HG03469 (cell line): ENCODE data around the gene CLMP.

Source experiments
- ATAC-seq: cut with Tn5 transposase; IDR thresholded peaks from one replicate; pipeline ENCODE4 v1.9.1; 2021; ENCODE audit warnings: mild to moderate bottlenecking, moderate library complexity, moderate number of reproducible peaks; ENCODE audit not compliant: unreplicated experiment

CLMP gene

DNA sequence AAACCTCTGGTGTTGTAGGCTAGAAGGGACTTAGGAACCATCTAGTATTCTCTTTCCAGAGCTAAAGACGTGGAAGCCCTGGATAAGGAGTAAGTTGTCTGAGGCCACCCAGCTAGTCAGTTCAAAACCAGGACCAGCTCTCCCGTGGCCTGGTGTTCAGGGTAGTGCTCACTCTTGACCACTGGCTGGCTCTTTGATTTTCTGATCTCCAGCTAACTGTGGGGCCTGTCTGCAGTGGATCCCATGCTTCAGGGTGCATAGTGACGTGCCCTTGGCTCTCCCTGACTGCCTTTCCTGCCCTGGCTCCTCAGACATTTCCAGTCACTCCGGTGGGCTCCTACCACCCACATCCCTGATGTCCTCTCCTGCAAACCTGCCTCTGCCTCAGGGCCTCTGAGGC is 1.3 kb downstream of the CLMP start:
- no peak for ATAC-seq

DNA sequence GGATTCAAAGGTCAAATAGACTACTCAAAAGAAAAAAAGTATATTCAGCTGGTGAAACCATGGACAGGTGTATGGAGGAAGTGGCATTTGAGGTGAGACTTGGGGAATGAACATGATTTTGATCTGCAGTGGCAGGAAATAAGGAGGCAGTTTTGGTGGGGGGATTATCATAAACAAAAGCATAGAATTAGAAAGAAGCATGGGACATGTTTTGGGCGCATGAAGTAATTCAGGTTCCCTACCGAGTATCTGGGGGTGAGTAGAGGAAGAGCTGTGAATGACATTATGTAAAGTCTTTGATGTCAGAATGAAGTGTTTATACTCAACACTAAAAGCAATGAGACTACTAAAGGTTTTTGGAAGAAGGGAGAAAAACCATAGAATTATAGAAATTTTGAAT is 3.1 kb downstream of the CLMP start:
- no peak for ATAC-seq

GRCh38 chr11:123190518-123190917 is 4.5 kb downstream of the CLMP start:
- no peak for ATAC-seq

DNA sequence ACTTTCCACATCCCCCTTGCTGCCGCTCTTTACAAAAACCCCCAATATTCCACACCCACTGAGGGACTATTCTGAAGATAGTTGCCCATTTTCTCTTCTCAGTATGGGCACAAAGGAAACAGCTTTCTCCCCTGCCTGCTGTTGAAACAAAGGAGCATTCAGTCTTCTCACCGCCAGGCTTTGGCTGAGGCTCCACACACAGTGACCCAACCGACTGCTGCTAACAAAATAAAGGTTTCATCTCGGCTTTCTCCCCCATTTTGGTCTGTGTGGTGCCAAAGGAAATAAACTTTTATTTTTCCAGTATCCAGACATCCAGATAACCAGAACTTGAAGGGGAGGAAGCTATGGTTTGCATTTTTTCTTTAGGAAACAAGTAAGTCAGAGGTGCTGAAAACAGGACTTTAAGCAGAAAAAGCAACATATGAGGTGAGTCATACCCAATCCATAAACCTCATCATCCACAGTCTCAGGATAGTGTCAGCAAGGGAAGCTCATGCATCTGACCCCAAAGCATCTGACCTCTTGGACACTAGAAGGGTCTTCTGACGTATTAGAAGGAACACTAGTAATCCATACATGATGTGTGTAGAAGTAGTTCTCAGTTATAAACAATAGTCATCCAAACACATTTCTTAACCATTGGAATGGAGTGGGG is 6.4 kb downstream of the CLMP start:
- ATAC-seq, result no peak

GRCh38 chr11:123187665-123188507 is 7.2 kb downstream of the CLMP start:
- no peak for ATAC-seq

GRCh38 chr11:123187248-123187647 is 7.8 kb downstream of the CLMP start:
- no peak for ATAC-seq

- ATAC-seq, result no peak
Observed at GRCh38 chr11:123186286-123186685, 8.8 kb downstream of the CLMP start.

DNA sequence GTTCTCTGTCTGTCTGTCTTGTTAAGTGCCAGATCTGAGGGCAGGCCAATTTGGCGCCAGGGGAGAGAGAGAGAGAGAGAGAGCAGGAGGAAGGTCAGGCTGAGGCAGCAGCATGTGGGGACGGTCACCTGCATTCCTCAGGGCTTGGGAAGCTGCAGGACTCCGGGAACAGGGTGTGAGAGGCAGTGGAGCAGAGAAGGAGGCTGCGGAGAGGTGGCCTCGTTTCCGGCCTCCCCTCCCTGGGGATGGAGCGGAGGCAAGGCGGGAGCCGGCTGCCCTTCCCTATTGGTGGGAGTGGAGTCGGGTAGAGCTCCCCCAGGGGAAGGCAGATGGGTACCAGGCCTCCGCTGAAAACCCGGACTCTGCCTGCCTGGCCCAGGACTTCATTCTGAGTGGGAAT is 9.7 kb downstream of the CLMP start:
- no peak for ATAC-seq

DNA sequence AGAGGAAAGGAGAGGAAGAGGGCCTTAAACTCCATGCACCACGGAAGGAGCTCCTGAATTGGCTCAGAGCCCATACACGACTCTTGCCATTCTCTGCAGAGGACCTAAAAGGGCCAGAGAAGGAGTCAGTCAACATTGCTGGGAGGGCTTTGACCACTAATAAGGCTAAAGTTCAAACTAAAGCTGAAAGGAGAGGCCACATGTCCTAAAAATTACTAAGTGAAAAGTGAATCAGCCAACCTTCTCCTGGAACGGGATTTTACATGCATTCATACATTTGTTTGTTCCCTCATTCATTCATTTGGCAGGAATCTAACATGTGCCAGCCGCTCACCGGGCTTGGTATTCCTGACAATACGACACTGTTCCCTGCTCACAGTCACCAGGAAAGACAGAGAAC is 10.5 kb downstream of the CLMP start:
- ATAC-seq, result no peak

DNA sequence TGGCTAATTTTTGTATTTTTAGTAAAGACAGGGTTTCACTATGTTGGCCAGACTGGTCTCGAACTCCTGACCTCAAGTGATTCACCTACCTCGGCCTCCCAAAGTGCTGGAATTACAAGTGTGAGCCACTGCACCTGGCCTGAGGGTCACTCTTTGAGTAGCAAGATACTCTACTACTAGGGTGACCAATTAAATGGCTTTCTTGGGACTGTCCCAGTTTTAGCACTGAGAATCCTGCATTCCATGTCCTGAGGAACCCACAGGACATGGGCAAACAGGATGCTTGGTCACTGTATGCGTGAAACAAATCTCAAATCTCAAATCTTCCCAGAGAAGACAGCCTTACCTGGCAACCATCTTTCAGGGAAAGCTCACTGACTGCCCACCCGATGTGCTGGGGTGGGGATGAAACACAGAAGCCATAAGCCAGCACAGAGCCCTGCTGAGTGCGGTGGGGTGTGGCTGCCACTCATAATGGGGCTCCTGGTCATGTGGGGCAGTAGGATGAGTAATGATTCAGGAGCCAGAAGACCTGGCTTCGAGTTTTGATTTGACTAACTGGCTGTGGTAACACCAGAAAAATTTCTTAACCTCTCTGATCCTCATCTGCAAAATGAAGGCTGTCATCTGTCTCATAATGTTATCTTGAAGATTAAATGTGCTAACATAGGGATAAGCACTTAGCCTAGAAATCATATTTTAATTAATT is 11.5 kb downstream of the CLMP start:
- no peak for ATAC-seq

DNA sequence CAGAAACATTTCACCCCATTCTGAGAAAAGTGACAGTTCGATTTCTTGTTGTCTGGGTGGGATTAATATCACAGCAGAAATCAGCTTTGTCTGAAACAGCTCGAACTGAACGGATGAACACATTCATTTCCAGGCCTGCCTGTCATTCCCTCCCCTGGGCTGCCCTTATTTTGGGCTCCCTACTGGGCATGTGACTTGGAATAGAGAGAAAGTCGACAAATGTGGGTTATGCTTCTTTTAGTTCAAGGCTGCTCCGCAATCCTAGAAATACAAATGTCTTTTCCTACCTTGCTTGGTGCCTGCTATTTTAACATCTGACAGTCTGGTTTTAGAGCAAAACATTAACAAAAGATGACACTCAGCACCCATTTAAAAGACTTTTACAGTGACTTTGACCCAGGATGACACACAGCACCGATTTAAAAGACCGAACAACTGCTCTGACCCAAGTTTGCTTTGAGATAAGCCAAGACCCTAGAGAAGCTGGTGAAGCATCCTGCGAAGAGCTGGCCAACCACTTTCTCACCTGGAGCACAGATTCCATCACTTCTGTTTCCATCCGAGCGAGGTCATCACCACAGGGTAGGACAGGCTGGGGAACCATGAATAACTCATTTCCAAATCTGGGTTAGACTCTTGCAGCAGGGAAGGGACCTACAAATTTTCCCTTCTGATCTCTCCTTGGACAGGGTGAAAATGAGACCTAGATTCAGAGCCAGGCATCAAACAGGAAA is 13.1 kb downstream of the CLMP start:
- ATAC-seq, result no peak

GRCh38 chr11:123181075-123181474 is 14.0 kb downstream of the CLMP start:
- ATAC-seq, result no peak

DNA sequence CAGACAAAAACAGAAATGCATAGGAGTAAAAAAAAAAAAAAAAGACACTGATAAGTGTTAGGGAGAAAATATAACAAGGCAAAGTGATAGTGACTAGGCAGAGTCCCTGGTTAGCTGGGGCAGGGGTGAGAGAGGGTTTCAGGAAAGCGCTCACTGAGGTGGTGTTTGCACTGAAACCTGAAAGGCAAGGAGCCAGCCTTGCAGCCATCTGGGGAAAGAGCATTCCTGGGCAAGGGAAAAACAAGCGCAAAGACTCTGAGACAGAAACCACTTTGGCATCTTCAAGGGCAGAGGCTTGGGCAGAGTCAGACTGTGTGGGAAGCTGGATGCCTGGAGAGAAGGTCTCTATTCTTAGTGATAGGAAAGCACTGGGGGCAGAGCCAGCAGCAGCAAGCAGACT is 14.5 kb downstream of the CLMP start:
- ATAC-seq, result no peak

GRCh38 chr11:123180166-123180565 is 14.9 kb downstream of the CLMP start:
- no peak for ATAC-seq

DNA sequence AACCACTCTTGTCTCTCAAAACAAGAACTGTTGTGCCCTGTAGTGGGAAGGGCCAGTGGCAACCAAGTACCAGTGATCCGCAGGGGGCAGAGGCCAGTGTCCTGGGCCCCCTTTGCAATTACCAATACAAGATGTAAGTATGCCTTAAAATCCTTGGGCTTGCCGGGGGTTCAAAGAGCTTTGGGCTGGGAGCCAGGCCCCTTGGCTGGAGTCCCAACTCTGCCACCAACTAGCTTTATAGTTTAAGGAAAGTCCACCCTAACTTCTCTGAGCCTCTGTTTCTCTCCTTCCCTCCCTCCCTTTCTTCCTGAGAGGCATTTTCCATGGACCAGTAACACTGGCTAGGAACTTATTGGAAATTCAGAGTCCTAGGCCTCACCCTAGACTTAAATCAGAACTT is 15.5 kb downstream of the CLMP start:
- ATAC-seq, result no peak

GRCh38 chr11:123178186-123178585 is 16.9 kb downstream of the CLMP start:
- ATAC-seq, result no peak

- no peak for ATAC-seq
Observed at GRCh38 chr11:123176785-123177184, 18.3 kb downstream of the CLMP start.

GRCh38 chr11:123174196-123175183 is 20.6 kb downstream of the CLMP start:
- no peak for ATAC-seq

DNA sequence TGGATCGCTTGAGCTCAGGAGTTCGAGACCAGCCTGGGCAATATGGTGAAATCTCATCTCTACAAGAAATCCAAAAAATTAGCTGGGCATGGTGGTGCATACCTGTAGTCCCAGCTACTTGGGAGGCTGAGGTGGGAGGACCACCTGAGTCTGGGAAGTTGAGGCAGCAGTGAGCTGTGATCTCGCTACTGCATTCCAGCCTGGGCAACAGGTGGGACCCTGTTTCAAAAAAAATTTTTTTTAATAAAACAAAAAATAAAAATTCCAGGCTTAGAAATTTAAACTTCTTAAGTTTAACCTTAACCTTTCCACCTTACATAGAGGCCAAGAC is 21.2 kb downstream of the CLMP start:
- ATAC-seq, result no peak
